ENCODE measurements around the gene ME3.

Gene ME3

DNA sequence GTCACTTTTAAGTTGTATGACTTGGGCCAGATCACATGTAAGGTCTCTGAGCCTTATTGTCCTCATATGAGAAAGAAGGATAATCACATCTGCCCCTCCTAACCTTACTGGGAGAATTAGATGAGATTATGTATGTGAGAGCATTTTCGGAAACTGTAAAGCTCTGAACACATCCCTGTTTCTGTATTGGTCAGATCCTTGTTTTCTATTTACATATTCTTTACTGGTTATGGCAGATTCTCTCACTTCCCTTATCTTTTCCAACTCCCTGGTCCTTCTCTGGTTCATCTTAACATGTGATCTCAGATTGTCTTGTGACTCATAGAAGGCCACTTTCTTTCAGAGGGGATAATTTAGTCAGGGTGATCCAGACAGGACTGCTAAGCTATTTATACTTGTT, 255.9 kb downstream of the ME3 start:
- DNase-seq: no peak

DNA sequence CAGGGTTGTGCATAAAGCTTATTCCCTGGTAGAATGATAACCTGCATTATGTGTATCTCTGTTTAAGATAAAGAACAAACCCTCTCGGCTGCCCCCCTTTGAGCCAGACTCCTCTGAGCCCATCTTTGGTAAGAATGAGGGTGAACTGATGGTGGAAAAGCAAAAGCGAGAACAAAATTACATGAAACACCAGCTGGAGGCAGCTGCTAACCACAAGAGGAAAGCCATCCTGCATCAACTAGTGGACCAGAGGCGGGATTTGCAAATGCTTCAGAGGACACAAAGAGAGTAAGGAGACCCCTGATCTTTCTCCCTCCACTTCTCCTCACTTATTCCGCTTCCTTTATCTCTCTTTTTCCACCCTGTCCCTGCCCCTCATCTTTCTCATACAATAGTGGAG, 257.4 kb downstream of the ME3 start:
- no peak for DNase-seq

DNA sequence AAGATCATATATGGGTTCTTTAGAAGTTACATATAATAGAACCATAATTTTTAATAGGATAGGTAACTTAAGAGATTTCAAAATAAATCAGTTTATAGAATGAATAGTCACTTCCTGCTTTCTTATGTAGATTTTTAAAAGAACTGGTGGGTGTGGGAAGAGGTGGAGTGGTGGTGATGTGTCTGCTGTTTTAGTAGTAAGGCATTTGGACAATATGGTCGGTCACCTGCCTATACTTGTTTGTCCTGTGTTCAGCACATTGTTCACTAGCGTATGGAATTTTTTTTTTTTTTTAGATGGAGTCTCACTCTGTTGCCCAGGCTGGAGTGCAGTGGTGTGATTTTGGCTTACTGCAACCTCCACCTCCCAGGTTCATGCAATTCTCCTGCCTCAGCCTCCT, 258.4 kb downstream of the ME3 start:
- DNase-seq: no peak

DNA sequence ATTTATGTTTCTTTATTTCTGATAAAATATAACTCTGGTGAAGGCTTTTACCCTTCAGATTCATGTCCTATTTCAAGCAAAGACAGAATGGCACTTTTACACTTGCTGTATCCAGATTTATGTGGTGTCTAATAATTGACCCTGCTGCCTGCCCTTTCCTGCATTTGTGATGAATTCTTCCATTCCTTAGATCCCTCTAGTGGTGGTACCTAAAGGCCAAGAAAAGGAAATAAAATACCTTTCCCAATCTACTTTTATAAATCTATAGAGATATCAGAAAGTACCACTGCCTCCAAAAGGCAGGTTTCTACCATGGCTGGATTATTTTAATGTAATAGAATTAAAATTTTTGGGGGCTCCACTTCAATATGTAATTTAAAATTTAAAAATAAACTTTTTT, 263.6 kb downstream of the ME3 start:
- no peak for DNase-seq

DNA sequence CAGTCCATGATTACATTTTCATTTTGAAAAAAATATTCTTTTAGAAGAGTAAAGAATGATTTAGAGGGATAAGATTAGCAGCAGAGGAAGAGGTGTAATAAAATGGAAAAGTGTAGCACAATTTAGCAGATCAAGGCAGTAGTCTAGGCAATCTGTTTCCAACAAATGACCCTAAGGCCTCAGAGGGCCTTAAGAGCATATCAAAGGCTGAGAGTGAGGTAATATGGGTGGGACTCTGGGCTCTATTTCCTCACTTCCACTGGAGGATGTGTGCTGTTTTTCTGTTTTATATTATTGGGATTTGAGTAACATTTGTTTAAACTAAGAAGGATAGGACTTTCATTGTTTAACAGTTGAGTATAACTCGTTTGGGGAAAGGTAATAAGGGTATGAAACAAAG, 269.0 kb downstream of the ME3 start:
- no peak for DNase-seq

DNA sequence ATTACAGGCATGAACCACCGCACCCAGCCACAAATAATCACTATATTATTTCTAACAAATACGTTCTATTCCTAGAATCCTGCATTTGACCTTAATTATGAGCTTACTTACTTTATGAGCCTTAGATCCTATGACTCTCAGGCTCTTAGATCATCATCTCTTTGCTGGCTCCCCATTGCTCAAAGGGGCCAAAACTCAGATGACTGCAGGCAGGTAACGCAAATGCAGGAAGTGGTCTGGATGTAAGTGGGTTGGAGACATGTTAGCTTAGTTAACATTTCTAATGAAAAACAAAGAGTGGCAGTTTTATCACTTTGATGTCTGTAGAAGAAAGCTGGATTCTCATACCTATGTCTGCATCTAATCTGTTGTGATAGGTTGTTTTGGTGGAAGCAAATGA, 274.3 kb downstream of the ME3 start:
- DNase-seq: no peak

DNA sequence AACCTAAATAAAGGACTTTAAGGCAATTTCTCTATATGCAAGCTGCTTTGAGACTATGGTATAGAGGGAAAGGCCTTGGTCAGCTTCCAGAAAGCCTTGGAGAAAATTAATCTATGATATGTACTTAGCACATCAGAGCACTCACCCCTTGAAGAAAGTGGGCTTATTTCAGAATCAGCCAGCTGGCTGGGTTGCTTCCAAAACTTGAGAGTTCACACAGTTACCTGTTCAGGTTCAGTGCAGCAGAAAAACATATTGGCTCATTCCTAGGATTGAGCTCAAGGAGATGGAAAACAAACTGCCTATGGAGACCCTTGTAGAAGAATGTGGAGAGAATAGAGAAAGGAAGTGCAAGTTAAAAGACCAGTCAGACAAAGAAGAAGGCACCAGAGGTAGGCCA, 275.1 kb downstream of the ME3 start:
- DNase-seq: no peak

DNA sequence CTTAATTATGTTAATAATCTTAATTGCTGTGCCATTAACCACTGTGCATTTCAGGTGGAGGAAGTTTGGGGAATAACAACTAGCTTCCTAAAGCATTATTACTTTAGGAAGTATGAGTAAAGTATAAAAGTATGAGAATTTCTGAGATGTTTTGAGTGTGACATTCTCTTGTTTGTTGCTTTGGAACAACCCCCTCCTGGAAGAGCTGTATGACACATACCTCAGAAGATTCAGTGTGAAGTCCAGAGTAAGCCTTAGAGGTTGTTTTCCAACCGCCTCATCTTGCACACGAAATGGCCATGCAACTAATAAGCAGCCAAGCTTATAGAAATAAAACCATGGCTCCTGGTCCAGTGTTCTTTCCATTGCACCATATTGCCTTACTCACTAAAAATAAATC, 276.0 kb downstream of the ME3 start:
- DNase-seq: no peak

DNA sequence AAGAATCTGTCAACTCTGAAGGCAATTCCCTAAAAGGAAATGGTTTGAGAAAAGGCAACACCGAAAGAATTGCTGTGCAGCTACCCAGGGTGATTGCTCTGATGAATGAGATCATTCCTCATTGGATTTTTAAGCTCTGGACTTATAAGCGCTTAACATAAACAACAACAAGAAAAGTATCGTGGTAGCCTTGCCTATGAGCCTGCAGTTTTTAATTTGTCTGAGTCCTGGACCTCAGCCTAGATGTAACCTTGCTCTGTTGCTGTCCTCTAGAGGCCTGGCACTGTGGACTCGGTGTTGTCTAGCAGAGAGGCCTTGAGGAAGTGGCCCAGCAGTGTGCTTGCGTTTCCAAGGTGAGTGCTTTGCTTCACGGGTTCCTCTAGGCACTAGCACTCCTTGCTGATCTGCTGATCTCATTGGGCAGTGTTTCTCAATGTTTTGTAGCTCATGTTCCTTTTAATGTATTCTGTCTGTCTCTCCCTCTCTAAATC, 277.3 kb downstream of the ME3 start:
- DNase-seq: no peak

Measured in CD4-positive, alpha-beta T cell treated with Interleukin-12 subunit alpha and Interleukin-12 subunit beta, for 1 hour (primary cell).